CD8-positive, alpha-beta memory T cell (primary cell): ENCODE results near the gene WSB2. TPM values are rescaled to one million over a fixed set of nuclear protein-coding genes. Genes with fewer than 3 reads are reported as not detected.
A peak's percentile ranks its signal among the peaks of the same experiment; 100 is the strongest.

Experiments
- CTCF ChIA-PET: fragments of 350-600 bp; sonication (Branson Sonifier 250); formaldehyde crosslinking; loops from one replicate; lab custom pipeline; 2021; ENCODE audit warnings: antibody characterized with exemption; lab: Charles Lee
- POLR2A ChIA-PET: fragments of 350-600 bp; sonication (Branson Sonifier 250); formaldehyde crosslinking; loops from one replicate; lab custom pipeline; 2021; ENCODE audit warnings: antibody characterized with exemption; lab: Charles Lee
- DNase-seq, 5 donors: peaks; one replicate each; pipeline versions ENCODE4 v3.0.0 to v3.0.0-alpha.2; 2020 to 2022; ENCODE audit warnings: mixed read lengths in 1 of 5
- H3K27ac ChIP-seq: one replicate; pipeline ENCODE4 v1.7.0; 2013; ENCODE audit warnings: low read depth, mild to moderate bottlenecking, low read length, moderate library complexity
- H3K27me3 ChIP-seq: 2 replicates; pipeline ENCODE4 v1.7.0; 2013; ENCODE audit warnings: low read length, mild to moderate bottlenecking; ENCODE audit not compliant: insufficient read depth, poor library complexity, severe bottlenecking
- H3K36me3 ChIP-seq: 2 replicates; pipeline ENCODE4 v1.7.0; 2013; ENCODE audit warnings: mild to moderate bottlenecking, low read length, moderate library complexity; ENCODE audit not compliant: insufficient read depth
- H3K4me1 ChIP-seq: 2 replicates; pipeline ENCODE4 v1.7.0; 2013; ENCODE audit warnings: mild to moderate bottlenecking, low read length, moderate library complexity; ENCODE audit not compliant: insufficient read depth
- H3K4me3 ChIP-seq: 2 replicates; pipeline ENCODE4 v1.7.0; 2013; ENCODE audit warnings: mild to moderate bottlenecking, low read length
- H3K9me3 ChIP-seq: 2 replicates; pipeline ENCODE4 v1.7.0; 2013; ENCODE audit warnings: mild to moderate bottlenecking, low read length
- H3K27ac Mint-ChIP-seq, 8 donors: one replicate each; pipeline ENCODE4 v1.8.0; 2020 to 2021; ENCODE audit warnings: mixed read lengths in 8 of 8, mild to moderate bottlenecking in 6 of 8, inconsistent platforms in 3 of 8, moderate library complexity in 3 of 8
- H3K27me3 Mint-ChIP-seq, 2 donors: one replicate each; pipeline ENCODE4 v1.8.0; 2020 to 2021; ENCODE audit warnings: mixed read lengths in 2 of 2, mild to moderate bottlenecking in 1 of 2, moderate library complexity in 1 of 2
- H3K36me3 Mint-ChIP-seq, 3 donors: one replicate each; pipeline ENCODE4 v1.8.0; 2020 to 2021; ENCODE audit warnings: mixed read lengths in 3 of 3, inconsistent platforms in 1 of 3, mild to moderate bottlenecking in 1 of 3
- H3K4me1 Mint-ChIP-seq, 3 donors: one replicate each; pipeline ENCODE4 v1.8.0; 2020 to 2021; ENCODE audit warnings: mixed read lengths in 3 of 3, inconsistent platforms in 1 of 3, mild to moderate bottlenecking in 1 of 3
- H3K4me3 Mint-ChIP-seq, 7 donors: one replicate each; pipeline ENCODE4 v1.8.0; 2020 to 2021; ENCODE audit warnings: mixed read lengths in 7 of 7, mild to moderate bottlenecking in 6 of 7, moderate library complexity in 4 of 7, inconsistent platforms in 2 of 7
- H3K9me3 Mint-ChIP-seq, 5 donors: one replicate each; pipeline ENCODE4 v1.8.0; 2020 to 2022; ENCODE audit warnings: mixed read lengths in 5 of 5, mild to moderate bottlenecking in 3 of 5, moderate library complexity in 2 of 5, inconsistent platforms in 1 of 5
- polyA plus RNA-seq: library from polyadenylated mRNA; unstranded; fragments of 300-500 nt; fragmentation: Illumina TruSeq; gene quantifications from one replicate; pipeline ENCODE4 v1.2.3, GENCODE V29; 2021
- total RNA-seq, 2 experiments: library from RNA; stranded (reverse); gene quantifications; one replicate each; pipeline ENCODE4 v1.2.3, GENCODE V29; 2021

Gene WSB2
- total RNA-seq (10 to 100 TPM; 74.2 to 84.4 TPM), polyA plus RNA-seq (24.8 TPM)

DNA sequence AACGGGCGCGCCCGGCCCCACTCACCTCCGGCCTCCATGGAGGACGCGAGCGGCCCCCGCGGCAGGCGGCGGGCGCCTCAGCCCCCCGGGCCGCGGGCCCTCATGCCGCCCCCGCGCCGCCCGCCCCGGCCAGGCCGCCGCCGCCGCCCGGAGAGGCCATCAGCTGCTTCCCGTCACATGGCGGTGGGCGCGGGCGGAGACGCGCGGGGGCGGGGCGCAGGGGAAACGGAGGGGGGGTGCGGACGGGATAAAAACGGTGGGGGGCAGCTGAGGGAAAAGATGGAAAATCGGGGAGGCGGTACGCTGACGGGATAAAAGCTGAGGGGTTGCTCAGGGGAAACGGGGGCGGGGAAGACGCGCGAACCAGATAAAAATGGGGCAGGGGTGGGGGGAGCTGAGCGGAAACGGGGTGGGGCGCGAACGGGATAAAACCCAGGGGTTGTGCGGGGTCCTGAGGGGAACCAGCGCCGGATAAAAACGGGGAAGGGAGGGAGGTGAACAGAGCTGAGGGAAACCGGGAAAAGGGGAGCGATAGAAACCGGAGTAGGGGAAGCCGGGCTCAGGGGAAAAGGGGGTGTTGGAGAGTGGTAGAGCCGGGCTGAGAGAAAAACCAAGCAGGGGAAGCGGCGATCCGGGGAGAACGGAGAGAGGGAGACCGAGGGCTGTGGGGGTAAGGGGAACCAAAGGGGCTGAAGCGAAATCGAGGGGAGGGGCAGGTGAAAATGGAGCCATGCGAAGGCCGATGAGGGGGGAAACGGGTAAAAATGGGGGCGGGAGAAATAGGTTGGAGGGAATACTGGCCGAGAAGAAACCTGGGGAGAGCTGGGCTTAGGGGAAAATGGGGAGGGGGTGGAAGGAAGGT, at the start of gene WSB2:
WSB2 (minus strand) TSS at position 169 of the 862 bp plus-strand sequence; CDS start at position 38, 131 bp downstream.
- DNase-seq = peak; percentile 40 to 74 (median 46)
- H3K4me3 ChIP-seq = peak within 1 kb of the TSS; percentile 76
- Mint-ChIP-seq H3K9me3 (peaks cover 0 to 1% (median 0%) of the 10 kb centered on the region in 5 donors), H3K27me3 (peaks cover 0 to 6% of the 10 kb centered on the region in 2 donors), H3K27ac (peak within 1 kb of the TSS; percentile 95 to 99 (median 97)), H3K4me1 (peaks cover 49 to 69% (median 61%) of the 10 kb centered on the region in 3 donors), H3K4me3 (peak within 1 kb of the TSS; percentile 91 to 100 (median 94)), H3K36me3 (peaks cover 0 to 18% (median 0%) of the 10 kb centered on the region in 3 donors)
- POLR2A ChIA-PET = interaction anchor here (0.6 to 2.2 kb wide), 8 partner anchors 8 to 1323 kb away, joined by 3 to 12 read pairs (median 4); partner anchors contain the start of genes PEBP1, RFC5 and SPRING1
- no peaks in the 10 kb centered on the region for H3K9me3 ChIP-seq
- CTCF ChIA-PET = interaction anchor here (0.6 to 1.1 kb wide), 3 partner anchors 9 to 74 kb away, joined by 3 to 5 read pairs (median 4); partner anchors contain the start of gene PEBP1
- no peaks in the 10 kb centered on the region for H3K36me3 ChIP-seq
- H3K27me3 ChIP-seq = no peaks in the 10 kb centered on the region
- peak within 1 kb of the TSS; percentile 87 for H3K27ac ChIP-seq
- peaks cover 40% of the 10 kb centered on the region for H3K4me1 ChIP-seq

DNA sequence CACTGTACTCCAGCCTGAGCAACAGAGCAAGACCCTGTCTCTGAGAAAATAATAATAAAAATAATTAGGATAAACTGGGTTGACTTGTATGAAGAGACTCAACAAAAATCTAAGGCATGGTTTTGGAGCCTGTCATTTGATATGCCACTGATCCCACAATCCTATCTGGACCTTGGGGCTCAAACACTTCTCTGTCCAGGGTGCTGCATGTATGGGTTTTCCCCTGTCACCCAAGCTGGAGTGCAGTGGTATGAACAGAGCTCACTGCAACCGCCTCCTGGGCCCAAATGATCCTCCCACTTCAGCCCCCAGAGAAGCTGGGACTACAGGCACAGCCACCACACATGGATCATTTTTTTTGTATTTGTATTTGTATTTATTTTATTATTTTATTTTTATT, 48.1 kb upstream of the WSB2 start:
- H3K4me3 ChIP-seq = no peak overlapping the region
- H3K27me3 Mint-ChIP-seq = peaks cover 4 to 9% of the 10 kb centered on the region in 2 donors
- H3K27ac ChIP-seq = no peak overlapping the region
- H3K27me3 ChIP-seq = no peaks in the 10 kb centered on the region
- H3K9me3 Mint-ChIP-seq = no peaks in the 10 kb centered on the region
- CTCF ChIA-PET = no interaction called here
- H3K4me1 Mint-ChIP-seq = peaks cover 4 to 5% (median 5%) of the 10 kb centered on the region in 3 donors
- H3K4me3 Mint-ChIP-seq = no peak overlapping the region
- no peaks in the 10 kb centered on the region for H3K9me3 ChIP-seq
- no peak for DNase-seq
- POLR2A ChIA-PET = no interaction called here
- no peaks in the 10 kb centered on the region for H3K36me3 ChIP-seq
- H3K27ac Mint-ChIP-seq = no peak overlapping the region
- no peaks in the 10 kb centered on the region for H3K36me3 Mint-ChIP-seq
- peaks cover 4% of the 10 kb centered on the region for H3K4me1 ChIP-seq

GRCh38 chr12:118107694-118108093, 46.7 kb upstream of the WSB2 start:
- no peak overlapping the region for H3K4me3 ChIP-seq
- no peaks in the 10 kb centered on the region for H3K36me3 ChIP-seq
- Mint-ChIP-seq H3K27ac (no peak overlapping the region), H3K4me3 (no peak overlapping the region), H3K27me3 (peaks cover 7 to 13% of the 10 kb centered on the region in 2 donors), H3K4me1 (peaks cover 7 to 10% (median 9%) of the 10 kb centered on the region in 3 donors), H3K36me3 (no peaks in the 10 kb centered on the region), H3K9me3 (no peaks in the 10 kb centered on the region)
- H3K9me3 ChIP-seq = no peaks in the 10 kb centered on the region
- peaks cover 4% of the 10 kb centered on the region for H3K4me1 ChIP-seq
- POLR2A ChIA-PET = no interaction called here
- no peaks in the 10 kb centered on the region for H3K27me3 ChIP-seq
- CTCF ChIA-PET = interaction anchor here (1.2 kb wide), 1 partner anchor 14 kb away, joined by 4 read pairs; no protein-coding TSS in a partner anchor
- no peak for DNase-seq
- H3K27ac ChIP-seq = no peak overlapping the region

GRCh38 chr12:118107011-118107410, 46.0 kb upstream of the WSB2 start:
- peak overlapping the region in 1 of 8 donors; percentile 64 for H3K27ac Mint-ChIP-seq
- ChIA-PET POLR2A (no interaction called here), CTCF (interaction anchor here (1.2 kb wide), 1 partner anchor 14 kb away, joined by 4 read pairs; no protein-coding TSS in a partner anchor)
- no peaks in the 10 kb centered on the region for H3K27me3 ChIP-seq
- peaks cover 7 to 11% (median 10%) of the 10 kb centered on the region in 3 donors for H3K4me1 Mint-ChIP-seq
- H3K9me3 Mint-ChIP-seq = no peaks in the 10 kb centered on the region
- DNase-seq = no peak
- no peaks in the 10 kb centered on the region for H3K9me3 ChIP-seq
- no peak overlapping the region for H3K27ac ChIP-seq
- peaks cover 4% of the 10 kb centered on the region for H3K4me1 ChIP-seq
- H3K36me3 ChIP-seq = no peaks in the 10 kb centered on the region
- no peaks in the 10 kb centered on the region for H3K36me3 Mint-ChIP-seq
- H3K27me3 Mint-ChIP-seq = peaks cover 7 to 16% of the 10 kb centered on the region in 2 donors
- H3K4me3 ChIP-seq = no peak overlapping the region
- H3K4me3 Mint-ChIP-seq = no peak overlapping the region

- ChIA-PET POLR2A (no interaction called here), CTCF (interaction anchor here (1.8 kb wide), 1 partner anchor 18 kb away, joined by 4 read pairs; no protein-coding TSS in a partner anchor)
- peaks cover 4% of the 10 kb centered on the region for H3K4me1 ChIP-seq
- H3K4me3 Mint-ChIP-seq = peak within 1 kb of the TSS; percentile 80 to 93 (median 87)
- no peaks in the 10 kb centered on the region for H3K9me3 Mint-ChIP-seq
- no peaks in the 10 kb centered on the region for H3K27me3 ChIP-seq
- peaks cover 7 to 11% (median 10%) of the 10 kb centered on the region in 3 donors for H3K4me1 Mint-ChIP-seq
- peak within 1 kb of the TSS; percentile 14 for H3K4me3 ChIP-seq
- H3K27ac ChIP-seq = no peak within 1 kb of the TSS
- peak within 1 kb of the TSS in 5 of 8 donors; percentile 25 to 83 (median 66) for H3K27ac Mint-ChIP-seq
- no peaks in the 10 kb centered on the region for H3K36me3 ChIP-seq
- no peaks in the 10 kb centered on the region for H3K9me3 ChIP-seq
- DNase-seq = peak in 3 of 5 donors; percentile 2 to 52 (median 4)
- H3K36me3 Mint-ChIP-seq = no peaks in the 10 kb centered on the region
- peaks cover 9 to 18% of the 10 kb centered on the region in 2 donors for H3K27me3 Mint-ChIP-seq
Observed at GRCh38 chr12:118103601-118104382, 42.8 kb upstream of the WSB2 start, which contains the start of gene VSIG10. TSS of gene VSIG10 (minus strand) at chr12:118104011. CDS start at chr12:118103671, 340 bp downstream.

GRCh38 chr12:118103201-118103600, 42.2 kb upstream of the WSB2 start:
- Histone ChIP-seq H3K27me3 (no peaks in the 10 kb centered on the region), H3K27ac (no peak overlapping the region), H3K4me3 (peak overlapping the region; percentile 14), H3K36me3 (no peaks in the 10 kb centered on the region), H3K4me1 (peaks cover 4% of the 10 kb centered on the region), H3K9me3 (no peaks in the 10 kb centered on the region)
- DNase-seq = no peak
- Mint-ChIP-seq H3K27me3 (peaks cover 9 to 18% of the 10 kb centered on the region in 2 donors), H3K27ac (no peak overlapping the region), H3K36me3 (no peaks in the 10 kb centered on the region), H3K4me3 (peak overlapping the region; percentile 76 to 93 (median 87)), H3K4me1 (peaks cover 7 to 11% (median 10%) of the 10 kb centered on the region in 3 donors), H3K9me3 (no peaks in the 10 kb centered on the region)
- POLR2A ChIA-PET = no interaction called here
- CTCF ChIA-PET = no interaction called here

- Mint-ChIP-seq H3K4me1 (peaks cover 7 to 11% (median 10%) of the 10 kb centered on the region in 3 donors), H3K4me3 (peak overlapping the region; percentile 76 to 93 (median 87)), H3K27ac (peak overlapping the region in 1 of 8 donors; percentile 68), H3K36me3 (no peaks in the 10 kb centered on the region), H3K27me3 (peaks cover 9 to 18% of the 10 kb centered on the region in 2 donors), H3K9me3 (no peaks in the 10 kb centered on the region)
- Histone ChIP-seq H3K4me3 (no peak overlapping the region), H3K9me3 (no peaks in the 10 kb centered on the region), H3K27me3 (no peaks in the 10 kb centered on the region), H3K27ac (no peak overlapping the region), H3K4me1 (peaks cover 4% of the 10 kb centered on the region), H3K36me3 (no peaks in the 10 kb centered on the region)
- ChIA-PET CTCF (interaction anchor here (0.9 kb wide), 1 partner anchor 39 kb away, joined by 3 read pairs; no protein-coding TSS in a partner anchor), POLR2A (no interaction called here)
- no peak for DNase-seq
Observed at GRCh38 chr12:118102609-118103008, 41.6 kb upstream of the WSB2 start.
